OCI-LY7 (cell line): ENCODE data around the gene TTLL9. TPM values are rescaled to one million over a fixed set of nuclear protein-coding genes. Genes with fewer than 3 reads are reported as not detected.
A peak's percentile ranks its signal among the peaks of the same experiment; 100 is the strongest.

ENCODE experiments used
- BruUV-seq: library from RNA; stranded (reverse); fragments of 400-500 nt; replicated peaks from 2 replicates; lab custom pipeline; 2021; lab: Mats Ljungman, UMichigan
- CTCF ChIA-PET: fragments of 300-600 bp; sonication (Branson Sonifier 250); formaldehyde crosslinking; loops from one replicate; lab custom pipeline; 2022; ENCODE audit warnings: antibody characterized with exemption; ENCODE audit not compliant: unreplicated experiment; lab: Charles Lee
- POLR2A ChIA-PET: fragments of 300-600 bp; sonication (Branson Sonifier 250); formaldehyde crosslinking; loops from one replicate; lab custom pipeline; 2022; ENCODE audit warnings: antibody characterized with exemption; lab: Charles Lee
- DNase-seq: peaks from one replicate; pipeline ENCODE4 v3.0.0-alpha.2; 2015; ENCODE audit warnings: low spot score
- H2AFZ ChIP-seq: fragments of 200-600 bp; sonication (generic), shearing (Covaris generic); 2 replicates; pipeline ENCODE4 v1.6.1; 2014; ENCODE audit warnings: mild to moderate bottlenecking, antibody characterized with exemption, low read length, moderate library complexity
- H3K27ac ChIP-seq: fragments of 200-600 bp; sonication (generic); 2 replicates; pipeline ENCODE4 v1.5.1; 2014; ENCODE audit warnings: mixed run types, low read depth, mild to moderate bottlenecking, moderate library complexity, low read length, inconsistent platforms; ENCODE audit not compliant: poor library complexity, severe bottlenecking
- H3K36me3 ChIP-seq: fragments of 200-600 bp; sonication (generic); 2 replicates; pipeline ENCODE4 v1.6.1; 2014; ENCODE audit warnings: mild to moderate bottlenecking, antibody characterized with exemption, low read length, moderate library complexity, mixed read lengths; ENCODE audit not compliant: insufficient read depth
- H3K4me1 ChIP-seq: fragments of 200-600 bp; sonication (generic); 2 replicates; pipeline ENCODE4 v1.5.1; 2014; ENCODE audit warnings: mild to moderate bottlenecking, low read length; ENCODE audit not compliant: insufficient read depth, poor library complexity, severe bottlenecking
- H3K4me2 ChIP-seq: fragments of 200-600 bp; sonication (generic); 2 replicates; pipeline ENCODE4 v1.6.1; 2014; ENCODE audit warnings: mild to moderate bottlenecking, low read length
- H3K4me3 ChIP-seq: fragments of 200-600 bp; sonication (generic); 2 replicates; pipeline ENCODE4 v1.5.1; 2014; ENCODE audit warnings: mild to moderate bottlenecking, low read depth, low read length; ENCODE audit not compliant: poor library complexity, severe bottlenecking
- H3K79me2 ChIP-seq: fragments of 200-600 bp; sonication (generic); 2 replicates; pipeline ENCODE4 v1.6.1; 2016; ENCODE audit warnings: low read depth, mild to moderate bottlenecking, low read length, moderate library complexity, mixed read lengths; ENCODE audit not compliant: insufficient read depth
- H3K9me2 ChIP-seq: fragments of 200-600 bp; sonication (generic); 2 replicates; pipeline ENCODE4 v1.6.1; 2016; ENCODE audit warnings: mild to moderate bottlenecking, low read length, mixed read lengths; ENCODE audit not compliant: insufficient read depth
- H3K9me3 ChIP-seq: fragments of 200-600 bp; sonication (generic); 2 replicates; pipeline ENCODE4 v1.6.1; 2014; ENCODE audit warnings: mild to moderate bottlenecking, mixed run types, low read length, mixed read lengths
- H4K20me1 ChIP-seq: fragments of 200-600 bp; sonication (generic); 2 replicates; pipeline ENCODE4 v1.6.1; 2014; ENCODE audit warnings: mild to moderate bottlenecking, antibody characterized with exemption, low read length, moderate library complexity, mixed read lengths; ENCODE audit not compliant: insufficient read depth
- EZH2phosphoT487 ChIP-seq: fragments of 200-600 bp; sonication (generic); IDR thresholded peaks from 2 replicates; pipeline ENCODE4 v1.6.1; 2018; ENCODE audit warnings: low read depth, borderline replicate concordance, mild to moderate bottlenecking, mixed run types, antibody characterized with exemption, low read length, moderate library complexity, mixed read lengths
- intact Hi-C: fragments of 100-400 bp; cut with micrococcal nuclease; formaldehyde crosslinking; loops from one replicate; pipeline ENCODE4 v1.10.0; 2022; ENCODE audit not compliant: unreplicated experiment
- total RNA-seq, 2 experiments: library from RNA; depleted of rRNA in 1 of 2; stranded (reverse); fragments of >200 nt in 1 of 2; shearing (Covaris generic) in 1 of 2; gene quantifications; 2 replicates each; pipeline ENCODE4 v1.2.3, GENCODE V29; 2014 to 2022
- TF ChIP-seq, protein P1 (sequence below): fragments of 200-600 bp; sonication (generic); conservative IDR thresholded peaks from 2 replicates; pipeline ENCODE4 v1.5.1; 2014; ENCODE audit warnings: mild to moderate bottlenecking, antibody characterized with exemption, low read length, moderate library complexity, mixed read lengths

Gene TTLL9
- total RNA-seq, 2 experiments from 2014 or later: not detected

DNA sequence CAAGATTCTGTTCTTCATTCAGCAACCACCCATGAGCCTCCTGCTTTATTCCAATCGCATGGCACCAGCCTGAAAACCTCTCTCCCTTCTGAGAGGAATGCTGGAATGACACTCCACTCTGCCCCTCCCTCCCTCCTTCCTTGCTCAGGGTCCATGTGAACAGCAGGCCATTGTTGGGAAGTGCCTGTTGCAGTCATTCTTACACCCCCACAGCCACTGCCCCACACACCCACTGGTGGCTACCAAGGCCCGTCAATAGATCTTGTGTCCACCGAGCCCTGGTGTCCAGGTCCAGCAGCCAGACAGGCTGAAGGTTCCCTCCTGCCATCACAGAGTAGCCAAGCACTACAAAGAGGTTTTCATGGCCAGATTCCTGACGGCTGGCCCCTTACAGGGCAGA lies 74.9 kb downstream of the TTLL9 start:
- no peak for DNase-seq
- Histone ChIP-seq H3K4me2 (no peak overlapping the region), H2AFZ (no peak overlapping the region), H3K27ac (no peak overlapping the region), H3K79me2 (peaks cover 10% of the 10 kb centered on the region), H3K4me3 (no peak overlapping the region), H4K20me1 (no peaks in the 10 kb centered on the region), H3K36me3 (peaks cover 81% of the 10 kb centered on the region), H3K9me2 (no peaks in the 10 kb centered on the region), H3K9me3 (peaks cover 13% of the 10 kb centered on the region), H3K4me1 (peaks cover 5% of the 10 kb centered on the region)
- TSS peak; percentile 32 for BruUV-seq
- POLR2A ChIA-PET: interaction anchor here (0.5 kb wide), 1 partner anchor 193 kb away, joined by 4 read pairs; no protein-coding TSS in a partner anchor
- intact Hi-C loops: no loop called here
- CTCF ChIA-PET: interaction anchor here (0.6 kb wide), 1 partner anchor 92 kb away, joined by 3 read pairs; no protein-coding TSS in a partner anchor
- TF ChIP-seq, protein P1, sequence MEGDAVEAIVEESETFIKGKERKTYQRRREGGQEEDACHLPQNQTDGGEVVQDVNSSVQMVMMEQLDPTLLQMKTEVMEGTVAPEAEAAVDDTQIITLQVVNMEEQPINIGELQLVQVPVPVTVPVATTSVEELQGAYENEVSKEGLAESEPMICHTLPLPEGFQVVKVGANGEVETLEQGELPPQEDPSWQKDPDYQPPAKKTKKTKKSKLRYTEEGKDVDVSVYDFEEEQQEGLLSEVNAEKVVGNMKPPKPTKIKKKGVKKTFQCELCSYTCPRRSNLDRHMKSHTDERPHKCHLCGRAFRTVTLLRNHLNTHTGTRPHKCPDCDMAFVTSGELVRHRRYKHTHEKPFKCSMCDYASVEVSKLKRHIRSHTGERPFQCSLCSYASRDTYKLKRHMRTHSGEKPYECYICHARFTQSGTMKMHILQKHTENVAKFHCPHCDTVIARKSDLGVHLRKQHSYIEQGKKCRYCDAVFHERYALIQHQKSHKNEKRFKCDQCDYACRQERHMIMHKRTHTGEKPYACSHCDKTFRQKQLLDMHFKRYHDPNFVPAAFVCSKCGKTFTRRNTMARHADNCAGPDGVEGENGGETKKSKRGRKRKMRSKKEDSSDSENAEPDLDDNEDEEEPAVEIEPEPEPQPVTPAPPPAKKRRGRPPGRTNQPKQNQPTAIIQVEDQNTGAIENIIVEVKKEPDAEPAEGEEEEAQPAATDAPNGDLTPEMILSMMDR: no peak
- TF ChIP-seq EZH2phosphoT487: no peak

DNA sequence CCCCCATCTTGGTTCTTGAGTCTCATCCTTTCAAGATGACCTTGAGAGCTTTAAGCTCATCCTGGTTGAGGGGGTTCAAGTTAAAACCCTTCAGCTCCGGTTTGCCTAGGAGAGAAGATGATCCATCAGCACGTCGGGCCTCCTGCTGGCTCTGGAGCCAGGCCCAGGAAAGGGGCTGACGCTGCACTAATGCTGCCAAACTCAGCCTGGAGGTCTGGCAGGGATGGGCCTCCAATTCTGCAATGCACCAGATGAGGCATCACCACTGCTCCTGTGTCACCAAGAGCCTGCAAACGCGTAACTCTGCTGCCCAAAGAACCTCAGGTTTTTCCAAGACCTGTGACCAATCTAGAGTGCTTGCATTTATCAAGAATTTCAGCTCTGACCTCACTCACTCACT lies 75.4 kb downstream of the TTLL9 start:
- Histone ChIP-seq H3K4me3 (no peak overlapping the region), H3K9me2 (no peaks in the 10 kb centered on the region), H2AFZ (no peak overlapping the region), H3K9me3 (peaks cover 13% of the 10 kb centered on the region), H3K36me3 (peaks cover 83% of the 10 kb centered on the region), H3K4me1 (peaks cover 10% of the 10 kb centered on the region), H3K27ac (no peak overlapping the region), H4K20me1 (0 out of 2 replicates have a peak, but pooled peaks cover 4% of the 10 kb centered on the region), H3K4me2 (no peak overlapping the region), H3K79me2 (peaks cover 14% of the 10 kb centered on the region)
- no TSS peak for BruUV-seq
- POLR2A ChIA-PET: interaction anchor here (0.5 kb wide), 1 partner anchor 193 kb away, joined by 4 read pairs; no protein-coding TSS in a partner anchor
- intact Hi-C loops: no loop called here
- DNase-seq: no peak
- CTCF ChIA-PET: interaction anchor here (0.6 kb wide), 1 partner anchor 93 kb away, joined by 3 read pairs; no protein-coding TSS in a partner anchor
- TF ChIP-seq EZH2phosphoT487: no peak
- TF ChIP-seq, protein P1: no peak

DNA sequence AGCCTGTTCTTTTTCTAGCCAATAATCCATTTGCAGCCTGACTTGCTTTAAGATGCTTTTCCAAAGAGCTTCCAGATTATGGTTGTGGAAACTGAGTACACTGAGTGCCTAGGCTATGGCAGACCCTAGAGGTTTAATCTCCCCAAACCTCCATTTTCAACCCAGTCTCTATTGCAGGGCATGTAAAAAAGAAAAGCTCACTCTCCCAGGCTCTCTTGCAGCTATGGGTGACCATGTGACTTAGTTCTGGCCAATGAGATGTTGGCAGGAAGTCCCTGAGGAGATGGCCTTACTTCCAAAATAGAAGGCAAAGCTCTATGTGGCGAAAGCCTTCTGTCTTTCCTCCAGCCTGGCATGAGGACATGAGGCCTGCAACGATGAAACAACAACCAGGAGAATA lies 77.6 kb downstream of the TTLL9 start:
- Histone ChIP-seq H3K27ac (no peak overlapping the region), H4K20me1 (0 out of 2 replicates have a peak, but pooled peaks cover 9% of the 10 kb centered on the region), H3K9me2 (no peaks in the 10 kb centered on the region), H3K4me2 (no peak overlapping the region), H3K9me3 (peaks cover 13% of the 10 kb centered on the region), H3K36me3 (peaks cover 76% of the 10 kb centered on the region), H3K79me2 (peaks cover 23% of the 10 kb centered on the region), H3K4me1 (peaks cover 13% of the 10 kb centered on the region), H3K4me3 (no peak overlapping the region), H2AFZ (no peak overlapping the region)
- intact Hi-C loops: no loop called here
- BruUV-seq: no TSS peak
- TF ChIP-seq, protein P1: no peak
- TF ChIP-seq EZH2phosphoT487: no peak
- ChIA-PET CTCF (no interaction called here), POLR2A (no interaction called here)
- DNase-seq: peak; percentile 39
